ENCODE data around the gene NFS1. TPM values are rescaled to one million over a fixed set of nuclear protein-coding genes. Genes with fewer than 3 reads are reported as not detected.

NFS1 gene
- total and polyA plus RNA-seq, 2 of the 4 experiments (the other 2 are of a cell fraction), result 16.5 to 35.6 TPM

GRCh38 chr20:35742741-35743523 is 43.8 kb upstream of the NFS1 start:
- TSS peak; percentile 95 for BruUV-seq (replicated peaks)
- H3K23ac ChIP-seq (ENCODE audit: low read depth, low read length), result peak overlapping the region; percentile 92

More at GRCh38 chr20:35742741-35743523, 43.8 kb upstream of the NFS1 start:
- Histone ChIP-seq H3K9me1 (ENCODE audit: insufficient read depth, low read length) (peaks cover 9% of the 10 kb centered on the region), H2BK20ac (ENCODE audit: low read depth, low read length) (0 out of 2 replicates have a peak overlapping the region, but pooled peaks have one; percentile 8), H3K4ac (ENCODE audit: low read depth, low read length) (peak overlapping the region; percentile 94), H2BK15ac (ENCODE audit: low read depth, low read length) (peak overlapping the region; percentile 30; the same call in 2 of the 3 replicates), H3K9me3 (ENCODE audit: control insufficient read depth, insufficient read depth, low read length) (no peaks in the 10 kb centered on the region), H2BK120ac (ENCODE audit: low read depth, low read length) (peak overlapping the region; percentile 79), H3K18ac (ENCODE audit: low read depth, low read length) (peak overlapping the region; percentile 81), H4K91ac (ENCODE audit: insufficient read depth, low read depth, low read length) (peak overlapping the region; percentile 92), H3K27me3 (ENCODE audit: control insufficient read depth, insufficient read depth, low read length) (no peaks in the 10 kb centered on the region), H3K14ac (replicated peaks; ENCODE audit: low read depth, low read length) (peak overlapping the region; percentile 99), H2AFZ (replicated peaks; ENCODE audit: low read length, poor library complexity) (peak overlapping the region; percentile 87), H3K9ac (ENCODE audit: low read depth, low read length) (peak overlapping the region; percentile 95), H3K27ac (ENCODE audit: insufficient read depth, low read length) (peak overlapping the region; percentile 89), H3K4me3 (ENCODE audit: insufficient read depth, low read depth, low read length) (peak overlapping the region; percentile 66), H4K8ac (ENCODE audit: low read depth in 2 of 2, low read length in 2 of 2) (peak overlapping the region; percentile 84 to 96), H3K56ac (ENCODE audit: extremely low read depth, insufficient read depth, low read length) (peak overlapping the region; percentile 96), H2BK5ac (ENCODE audit: low read depth, low read length, poor library complexity, severe bottlenecking) (peak overlapping the region; percentile 94), H3K79me1 (ENCODE audit: low read depth in 1 of 2, low read length in 2 of 2) (peaks cover 0 to 19% of the 10 kb centered on the region in 2 experiments; a peak in 2 of 4 replicates), H3K4me1 (ENCODE audit: control insufficient read depth, insufficient read depth, low read length) (peaks cover 7% of the 10 kb centered on the region), H2AK9ac (replicated peaks; ENCODE audit: low read depth, low read length, poor library complexity) (peak overlapping the region; percentile 86), H2AK5ac (ENCODE audit: low read depth, low read length) (peak overlapping the region; percentile 94), H4K5ac (ENCODE audit: low read depth, low read length) (peak overlapping the region; percentile 83), H3K36me3 (ENCODE audit: control insufficient read depth, insufficient read depth, low read length) (peaks cover 18% of the 10 kb centered on the region), H4K20me1 (ENCODE audit: insufficient read depth, low read length) (peaks cover 35% of the 10 kb centered on the region), H3K4me2 (ENCODE audit: low read depth, low read length) (peak overlapping the region; percentile 78)
- in situ Hi-C loops (cut with MboI; ENCODE audit: low sequenced_read_pairs) (loop anchor here (10.0 kb wide), 1 partner anchor 142 kb away; no protein-coding TSS in a partner anchor), intact Hi-C loops (cut with micrococcal nuclease) (loop anchor here (1.0 to 5.0 kb wide), 5 partner anchors 26 to 209 kb away; partner anchors contain the start of genes CPNE1, RBM12 and SCAND1), dilution Hi-C loops (cut with HindIII; ENCODE audit: low sequenced_read_pairs, unreplicated experiment) (no loop called here)
- CTCF ChIA-PET, result interaction anchor here (0.6 to 1.6 kb wide), 5 partner anchors 26 to 141 kb away, joined by 3 to 6 read pairs (median 4); no protein-coding TSS in a partner anchor
- ATAC-seq (ENCODE audit: low read depth), result no peak
- 20% methylated on average over 2 of the region's 8 CpGs; no CpG with 5 or more reads in 1 of the 2 experiments for WGBS, 2 experiments (ENCODE audit: extremely low coverage in 2 of 2, insufficient read length in 1 of 2)
- no peak for DNase-seq
- POLR2A ChIA-PET (ENCODE audit: unreplicated experiment), result interaction anchor here (0.6 to 2.3 kb wide), 14 partner anchors 11 to 218 kb away, joined by 3 to 13 read pairs (median 4); partner anchors contain the start of gene SCAND1
- TF ChIP-seq BHLHE40 (IDR thresholded peaks at IDR 0.05; ENCODE audit: low read depth, low read length), result no peak
- no peak for TF ChIP-seq MXI1 (IDR thresholded peaks at IDR 0.05; ENCODE audit: borderline replicate concordance, low read depth, low read length)
- peak; percentile 68; the same call in 1 of the 2 replicates for TF ChIP-seq CHD1 (IDR thresholded peaks at IDR 0.05; ENCODE audit: low read depth, low read length)
